Effector memory CD4-positive, alpha-beta T cell (primary cell): ENCODE data around the gene NPB.
A peak's percentile ranks its signal among the peaks of the same experiment; 100 is the strongest.

Source experiments
- DNase-seq, 3 donors: peaks; one replicate each; pipeline ENCODE4 v3.0.0-alpha.2; 2020
- H3K27ac ChIP-seq: 2 replicates; pipeline ENCODE4 v1.7.0; 2013; ENCODE audit warnings: mild to moderate bottlenecking, low read length, moderate library complexity; ENCODE audit not compliant: insufficient read depth, poor library complexity, severe bottlenecking
- H3K27me3 ChIP-seq: replicated peaks from 2 replicates; pipeline ENCODE4 v1.7.0; 2013; ENCODE audit warnings: mild to moderate bottlenecking, low read length; ENCODE audit not compliant: insufficient read depth, control insufficient read depth, poor library complexity, severe bottlenecking
- H3K36me3 ChIP-seq: 2 replicates; pipeline ENCODE4 v1.7.0; 2013; ENCODE audit warnings: mild to moderate bottlenecking, low read length, moderate library complexity; ENCODE audit not compliant: control insufficient read depth, insufficient read depth
- H3K4me1 ChIP-seq: 2 replicates; pipeline ENCODE4 v1.7.0; 2013; ENCODE audit warnings: low read length, mild to moderate bottlenecking; ENCODE audit not compliant: control insufficient read depth, insufficient read depth, poor library complexity, severe bottlenecking
- H3K4me3 ChIP-seq: 2 replicates; pipeline ENCODE4 v1.7.0; 2013; ENCODE audit warnings: low read length, low read depth, mild to moderate bottlenecking; ENCODE audit not compliant: insufficient read depth, poor library complexity, severe bottlenecking
- H3K9me3 ChIP-seq: 2 replicates; pipeline ENCODE4 v1.7.0; 2013; ENCODE audit warnings: mild to moderate bottlenecking, low read length, moderate library complexity; ENCODE audit not compliant: control insufficient read depth

Gene NPB

DNA sequence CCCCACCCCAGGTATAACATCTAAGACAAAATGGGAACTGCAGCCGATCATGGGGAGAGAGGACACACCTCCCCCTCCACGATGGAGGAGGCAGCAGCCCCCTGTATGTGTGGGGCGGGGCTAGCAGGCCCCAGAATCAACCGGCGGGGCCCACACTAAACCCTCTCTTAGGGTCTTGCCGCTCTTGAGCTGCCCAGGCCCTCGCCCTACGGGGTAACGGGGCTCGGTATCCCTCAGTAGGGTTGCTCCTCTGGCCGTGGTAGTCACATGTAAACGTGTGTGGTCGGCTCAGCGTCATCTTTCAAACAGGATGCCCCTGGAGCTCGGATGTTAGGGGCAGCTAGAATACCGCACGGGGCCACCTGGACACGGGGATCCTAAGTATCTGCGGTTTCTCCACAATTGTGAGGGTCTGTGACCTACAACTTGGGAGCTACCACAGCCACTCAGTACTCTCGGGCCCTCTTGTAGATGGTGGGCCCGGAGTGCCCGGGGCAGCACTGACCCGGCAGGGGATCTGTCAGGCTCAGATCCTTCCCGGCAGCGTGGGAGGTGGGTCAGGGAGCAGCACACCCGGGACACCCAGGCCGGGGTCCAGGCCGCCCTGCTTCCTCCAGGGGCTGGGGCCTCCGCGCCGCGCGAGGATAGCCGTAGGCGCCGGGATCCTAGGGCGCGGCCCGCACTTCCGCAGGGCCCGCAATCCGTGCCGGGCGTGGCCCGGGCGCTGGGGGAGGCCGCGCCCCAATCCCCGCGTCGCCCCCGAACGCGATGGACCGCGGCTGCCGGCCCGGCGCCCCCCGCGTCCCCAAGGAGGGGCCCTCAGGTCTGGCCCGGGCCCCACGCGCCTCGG is 31.7 kb upstream of the NPB start:
- Histone ChIP-seq H3K27me3 (no peaks in the 10 kb centered on the region), H3K27ac (peak overlapping the region; percentile 95), H3K36me3 (peaks cover 24% of the 10 kb centered on the region), H3K4me1 (peaks cover 45% of the 10 kb centered on the region), H3K4me3 (peak overlapping the region; percentile 56), H3K9me3 (no peaks in the 10 kb centered on the region)
- peak in 2 of 3 donors; percentile 23 to 25 for DNase-seq

DNA sequence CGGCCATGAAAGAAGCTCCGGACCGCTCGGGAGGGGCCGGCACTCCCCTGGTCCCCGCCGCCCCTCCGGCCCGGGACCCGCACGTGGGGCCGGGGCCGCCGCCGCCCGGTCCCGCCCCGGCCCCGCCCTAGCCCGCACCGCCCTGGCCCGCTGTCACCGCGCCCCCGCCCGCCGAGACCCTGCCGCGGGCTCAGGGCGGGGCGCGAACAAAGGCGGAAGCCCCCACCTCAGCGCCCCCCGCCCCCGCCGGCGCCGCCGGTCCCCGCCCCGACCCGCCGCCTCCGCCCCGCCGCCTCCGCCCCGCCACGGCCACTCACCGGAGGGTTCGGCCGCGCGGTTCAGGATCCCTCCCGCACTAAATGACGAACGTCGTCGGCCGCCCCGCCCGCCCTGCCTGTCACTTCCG is 31.1 kb upstream of the NPB start, which contains the start of gene ARHGDIA:
Gene ARHGDIA, minus strand, starts transcription at position 357 of the 406 bp plus-strand sequence. CDS start 1,407 bp downstream, outside the sequence.
- peak within 1 kb of the TSS; percentile 67 for H3K4me3 ChIP-seq
- no peaks in the 10 kb centered on the region for H3K9me3 ChIP-seq
- H3K4me1 ChIP-seq = peaks cover 45% of the 10 kb centered on the region
- peak within 1 kb of the TSS; percentile 95 for H3K27ac ChIP-seq
- H3K27me3 ChIP-seq = no peaks in the 10 kb centered on the region
- DNase-seq = no peak
- peaks cover 24% of the 10 kb centered on the region for H3K36me3 ChIP-seq

DNA sequence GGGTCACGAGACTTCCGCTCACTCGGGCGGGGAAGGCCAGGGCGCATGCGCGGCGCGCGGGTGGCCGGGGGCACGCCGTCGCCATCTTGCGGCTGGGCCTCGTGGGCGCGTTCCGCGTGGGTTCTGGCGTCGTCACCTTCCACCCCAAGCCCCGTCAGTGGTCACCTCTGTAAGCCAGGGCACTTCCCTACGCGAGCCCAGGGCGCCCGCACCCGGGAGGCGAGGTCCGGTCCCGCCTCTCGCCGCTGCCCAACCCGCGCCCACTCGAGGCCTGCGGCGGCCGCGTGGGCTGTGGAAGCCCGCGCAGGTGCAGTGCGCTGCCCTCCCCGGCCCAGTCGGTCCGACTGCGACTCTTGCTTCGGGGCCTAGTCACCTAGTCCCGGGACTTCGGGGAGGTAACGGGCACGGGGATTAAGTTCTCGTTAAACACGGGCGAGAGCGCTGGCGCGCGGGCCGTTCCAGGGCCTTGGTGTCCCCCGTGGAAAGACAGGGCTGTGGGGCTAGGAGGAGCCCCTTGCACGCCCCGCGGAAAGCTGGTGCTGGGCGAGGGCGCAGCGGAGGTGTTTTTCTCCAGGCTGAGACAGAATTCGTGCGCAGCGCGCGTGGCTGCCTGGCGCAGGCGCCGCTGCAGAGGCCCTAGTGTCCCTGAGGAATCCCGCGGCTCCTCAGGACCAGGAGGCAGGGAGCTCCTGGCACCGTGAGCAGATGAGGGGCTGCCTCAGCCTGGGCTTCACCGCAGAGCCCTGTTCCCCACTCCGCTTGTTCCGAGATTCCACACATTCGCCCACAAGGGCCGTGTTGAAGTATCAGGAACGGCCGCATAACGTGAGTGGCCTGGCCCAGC is 30.4 kb upstream of the NPB start:
- DNase-seq = peak; percentile 89 to 96 (median 94)
- Histone ChIP-seq H3K4me1 (peaks cover 43% of the 10 kb centered on the region), H3K36me3 (peaks cover 24% of the 10 kb centered on the region), H3K9me3 (no peaks in the 10 kb centered on the region), H3K4me3 (peak overlapping the region; percentile 67), H3K27ac (peak overlapping the region; percentile 95), H3K27me3 (no peaks in the 10 kb centered on the region)

DNA sequence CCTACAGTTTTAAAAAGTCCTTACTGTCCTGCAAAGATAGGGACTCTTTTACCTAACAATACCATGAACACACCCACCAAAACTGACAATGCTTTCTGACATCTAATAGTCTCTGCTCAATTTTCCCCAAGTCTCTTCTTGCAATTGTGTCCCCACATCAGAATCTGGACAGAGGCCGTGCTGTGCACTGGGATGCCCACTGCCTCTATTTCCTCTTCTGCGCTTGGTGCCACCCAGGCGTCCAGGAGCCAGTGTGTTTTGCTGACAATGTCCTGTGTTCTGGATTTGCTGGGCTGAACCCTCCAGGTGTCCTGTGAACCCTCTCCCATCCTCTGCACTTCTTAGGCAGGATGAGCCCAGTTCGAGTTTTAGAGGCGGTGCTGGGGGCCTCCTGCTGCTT is 24.5 kb upstream of the NPB start:
- DNase-seq = no peak
- Histone ChIP-seq H3K27ac (no peak overlapping the region), H3K27me3 (no peaks in the 10 kb centered on the region), H3K9me3 (no peaks in the 10 kb centered on the region), H3K4me3 (no peak overlapping the region), H3K4me1 (peaks cover 7% of the 10 kb centered on the region), H3K36me3 (no peaks in the 10 kb centered on the region)

DNA sequence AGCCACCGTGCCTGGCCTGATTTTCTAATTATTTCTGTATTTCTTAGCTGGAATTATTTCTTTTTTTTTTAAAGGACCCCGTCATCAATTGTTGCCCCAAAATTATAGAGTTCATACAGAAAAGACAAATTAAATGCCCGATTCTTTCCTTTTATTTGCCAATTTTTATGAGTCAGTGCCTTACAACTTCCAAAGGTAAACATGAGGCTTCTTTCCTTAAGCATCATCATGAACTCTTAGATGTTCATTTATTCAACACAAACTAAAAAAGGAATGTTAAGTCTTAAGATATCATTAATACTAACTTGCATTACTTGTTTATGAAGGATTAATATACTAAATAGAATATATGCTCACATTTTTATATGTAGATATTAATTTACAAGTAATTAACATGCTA is 23.7 kb upstream of the NPB start:
- Histone ChIP-seq H3K4me1 (peaks cover under 1% of the 10 kb centered on the region), H3K9me3 (no peaks in the 10 kb centered on the region), H3K36me3 (no peaks in the 10 kb centered on the region), H3K4me3 (no peak overlapping the region), H3K27ac (no peak overlapping the region), H3K27me3 (no peaks in the 10 kb centered on the region)
- no peak for DNase-seq

DNA sequence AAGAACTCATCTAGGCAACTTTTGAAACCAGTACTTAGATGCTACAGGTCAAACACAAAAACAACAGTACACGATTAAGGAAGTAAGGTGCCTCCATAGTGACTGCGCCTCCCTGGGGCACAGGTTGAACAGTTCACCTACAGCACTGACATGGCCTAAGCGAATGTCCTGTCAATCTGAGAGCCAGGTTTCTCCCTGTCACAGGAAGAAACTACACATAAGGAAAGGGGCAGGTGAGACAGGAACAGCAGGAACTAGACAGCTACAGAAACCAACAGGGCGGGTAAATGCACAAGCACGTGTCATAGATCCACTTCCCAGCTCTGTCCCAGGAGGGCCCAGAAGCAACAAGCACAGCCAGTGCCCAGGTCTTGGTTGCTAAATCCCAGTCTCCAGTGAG is 22.9 kb upstream of the NPB start:
- Histone ChIP-seq H3K9me3 (no peaks in the 10 kb centered on the region), H3K36me3 (peaks cover 3% of the 10 kb centered on the region)

DNA sequence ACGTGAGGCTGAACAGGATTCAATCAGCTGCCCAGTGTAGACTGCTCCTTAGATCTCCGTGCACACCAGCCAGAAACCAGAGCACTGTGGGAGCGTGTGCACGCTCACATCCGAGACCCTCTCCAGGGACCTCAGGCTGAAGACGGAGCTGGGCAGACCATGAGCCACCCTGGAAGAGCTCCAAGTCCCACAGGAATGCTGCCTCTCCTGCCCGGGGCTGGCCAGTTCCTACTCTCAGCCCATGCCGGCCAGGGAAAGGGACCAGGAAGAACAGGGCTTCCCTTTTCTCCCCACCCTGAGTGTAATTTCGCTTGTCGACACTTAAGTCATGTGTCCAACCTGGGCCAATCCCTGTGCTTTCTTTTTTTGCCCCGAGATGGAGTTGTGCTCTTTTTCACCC is 17.5 kb upstream of the NPB start:
- no peak for DNase-seq
- H3K9me3 ChIP-seq = no peaks in the 10 kb centered on the region
- H3K36me3 ChIP-seq = peaks cover 47% of the 10 kb centered on the region
- no peak overlapping the region for H3K27ac ChIP-seq
- H3K4me1 ChIP-seq = no peaks in the 10 kb centered on the region
- no peak overlapping the region for H3K4me3 ChIP-seq
- no peaks in the 10 kb centered on the region for H3K27me3 ChIP-seq

More for the DNA sequence above, 22.9 kb upstream of the NPB start:
- Histone ChIP-seq H3K4me1 (no peaks in the 10 kb centered on the region), H3K4me3 (no peak overlapping the region), H3K27me3 (no peaks in the 10 kb centered on the region), H3K27ac (no peak overlapping the region)
- DNase-seq = no peak

DNA sequence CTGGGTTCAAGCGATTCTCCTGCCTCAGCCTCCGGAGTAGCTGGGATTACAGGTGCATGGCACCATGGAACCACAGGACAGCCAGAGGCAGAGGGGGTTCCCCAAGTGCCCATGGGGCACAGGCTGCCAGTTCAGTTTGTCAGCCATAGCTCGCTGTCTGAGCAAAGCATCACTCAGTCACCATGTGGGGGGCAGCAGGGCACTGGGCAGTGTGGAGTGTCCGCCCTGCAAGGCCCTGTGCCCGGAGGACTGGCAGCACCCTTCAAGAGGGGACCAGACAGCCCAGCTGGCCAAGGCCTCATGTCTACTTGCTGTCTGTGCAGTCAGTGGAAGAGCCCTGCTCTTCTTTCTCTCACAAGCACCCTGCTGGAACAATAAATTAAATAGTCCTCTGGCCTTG is 17.1 kb upstream of the NPB start:
- no peak overlapping the region for H3K4me3 ChIP-seq
- no peaks in the 10 kb centered on the region for H3K9me3 ChIP-seq
- no peak for DNase-seq
- H3K27ac ChIP-seq = no peak overlapping the region
- peaks cover under 1% of the 10 kb centered on the region for H3K4me1 ChIP-seq
- H3K36me3 ChIP-seq = peaks cover 51% of the 10 kb centered on the region
- no peaks in the 10 kb centered on the region for H3K27me3 ChIP-seq

DNA sequence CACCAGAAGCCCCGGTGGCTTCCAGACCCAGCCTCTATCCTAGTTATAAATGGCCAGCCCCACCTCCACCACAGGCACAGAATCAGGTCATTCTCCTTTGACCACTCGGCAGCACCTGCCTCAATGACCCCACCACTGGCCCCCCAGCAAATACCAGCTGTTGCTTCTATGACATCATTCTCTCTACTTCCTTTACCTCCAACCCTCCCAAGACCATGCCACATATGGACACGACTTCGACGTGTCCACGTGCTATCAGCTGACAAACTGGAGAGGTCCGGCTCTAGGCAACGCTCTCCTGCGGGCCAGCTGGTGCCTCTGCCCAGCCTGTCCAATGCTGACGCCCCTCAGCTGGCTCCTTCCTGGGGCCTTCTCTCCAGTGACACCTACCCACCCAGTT is 16.6 kb upstream of the NPB start:
- peaks cover 5% of the 10 kb centered on the region for H3K4me1 ChIP-seq
- H3K9me3 ChIP-seq = no peaks in the 10 kb centered on the region
- H3K4me3 ChIP-seq = no peak overlapping the region
- H3K27ac ChIP-seq = no peak overlapping the region
- no peak for DNase-seq
- H3K27me3 ChIP-seq = no peaks in the 10 kb centered on the region
- peaks cover 51% of the 10 kb centered on the region for H3K36me3 ChIP-seq
